Stimulated activated CD8-positive, alpha-beta memory T cell treated with anti-CD3 and anti-CD28 coated beads, Interleukin-4, amount 100 ng/mL, for 4 hours (primary cell): ENCODE data around the gene SRGAP2.
"Not testable (repeated sequence)": the region's sequence is repeated elsewhere in the genome, so short reads cannot be mapped to it uniquely, and the experiment has no call there.

Experiments
- DNase-seq, 2 donors: peaks; one replicate each; pipeline ENCODE4 v3.0.0-alpha.2; 2020; ENCODE audit warnings: low read depth in 2 of 2, low spot score in 1 of 2

SRGAP2 gene

DNA sequence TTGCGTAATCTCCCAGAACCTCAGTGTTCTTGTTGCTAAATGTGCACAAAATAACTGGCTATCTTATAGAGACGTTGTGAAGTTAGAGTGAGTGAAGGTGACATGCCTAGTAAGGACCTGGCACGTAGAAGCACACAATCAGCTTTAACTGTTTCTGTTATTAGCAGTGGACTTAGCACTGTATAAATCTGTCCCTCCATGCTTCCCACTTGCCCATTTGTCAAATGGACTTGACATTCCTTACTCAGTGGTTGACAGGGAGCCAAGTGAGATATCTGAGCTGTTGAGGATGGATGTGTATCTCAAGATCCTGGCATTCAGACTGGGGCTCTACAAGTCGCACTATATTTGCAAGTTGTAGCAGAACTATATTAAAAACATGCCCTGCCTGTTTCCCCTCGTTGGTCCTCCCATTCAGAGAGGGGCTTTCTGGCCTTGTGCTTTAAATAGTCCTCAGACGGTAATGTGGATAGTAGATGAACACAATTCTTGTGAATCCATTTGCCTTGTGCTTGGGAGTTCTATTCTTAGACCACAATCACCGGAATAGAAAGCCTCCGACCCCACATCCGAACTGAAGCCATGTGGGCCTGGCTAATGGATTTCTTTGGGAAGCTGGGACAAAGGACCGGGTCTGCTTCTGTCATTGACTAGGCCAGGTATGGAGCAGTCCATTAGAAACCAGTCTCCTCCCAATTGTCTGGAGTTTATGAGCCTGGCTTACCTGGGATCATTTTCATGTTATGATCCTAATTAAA lies 43.0 kb downstream of the SRGAP2 start:
- not testable (repeated sequence) for DNase-seq

GRCh38 chr1:206250953-206251681 lies 47.8 kb downstream of the SRGAP2 start:
- DNase-seq: not testable (repeated sequence)

DNA sequence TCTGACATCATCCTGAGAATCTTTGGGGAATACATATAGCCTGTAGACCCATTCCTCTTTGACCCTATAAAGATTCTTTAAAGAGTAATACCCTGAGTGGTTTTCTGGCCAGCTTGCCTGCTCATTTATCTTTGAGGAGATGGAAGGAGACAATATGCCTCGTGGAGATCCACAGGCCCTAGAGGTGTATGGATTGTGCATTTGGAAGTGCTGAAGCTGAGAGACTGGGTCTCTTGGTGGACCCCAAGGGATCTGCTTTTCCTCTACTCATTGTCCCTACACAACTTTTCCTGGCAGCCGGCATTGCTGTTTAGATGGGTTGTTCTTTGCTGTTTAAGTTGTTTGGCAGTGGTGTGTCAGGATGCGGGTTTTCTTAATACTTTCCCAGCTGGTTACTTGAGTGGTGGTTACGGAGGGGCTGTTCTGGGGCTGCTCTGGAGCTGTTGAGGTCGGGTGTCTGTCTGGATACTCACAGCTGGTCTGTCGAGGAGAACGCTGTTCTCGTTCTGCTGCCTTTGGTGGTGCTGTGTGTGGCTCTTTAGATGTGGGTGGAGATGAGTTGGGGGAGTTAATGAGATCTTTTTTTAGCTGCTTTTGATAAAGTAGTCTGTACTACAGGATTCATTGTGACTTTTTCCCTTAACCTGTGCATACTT lies 49.5 kb downstream of the SRGAP2 start:
- not testable (repeated sequence) for DNase-seq
